GM12864 (cell line): ENCODE data around the gene TRPV3.

Source experiments
- DNase-seq: peaks from one replicate; pipeline ENCODE4 v3.0.0-alpha.2; 2011; ENCODE audit warnings: low read depth
- H3K4me3 ChIP-seq: 2 replicates; pipeline ENCODE4 v1.5.1; 2011; ENCODE audit warnings: mild to moderate bottlenecking, low read depth, low read length, control low read depth
- CTCF ChIP-seq: IDR thresholded peaks from 2 replicates; pipeline ENCODE4 v1.5.1; 2011; ENCODE audit warnings: low read depth, mild to moderate bottlenecking, moderate library complexity, low read length, control low read depth, inconsistent platforms; ENCODE audit errors: missing control alignments

Gene TRPV3

GRCh38 chr17:3535253-3535995, 22.2 kb downstream of the TRPV3 start:
- H3K4me3 ChIP-seq: peak overlapping the region; percentile 27
- DNase-seq: no peak

DNA sequence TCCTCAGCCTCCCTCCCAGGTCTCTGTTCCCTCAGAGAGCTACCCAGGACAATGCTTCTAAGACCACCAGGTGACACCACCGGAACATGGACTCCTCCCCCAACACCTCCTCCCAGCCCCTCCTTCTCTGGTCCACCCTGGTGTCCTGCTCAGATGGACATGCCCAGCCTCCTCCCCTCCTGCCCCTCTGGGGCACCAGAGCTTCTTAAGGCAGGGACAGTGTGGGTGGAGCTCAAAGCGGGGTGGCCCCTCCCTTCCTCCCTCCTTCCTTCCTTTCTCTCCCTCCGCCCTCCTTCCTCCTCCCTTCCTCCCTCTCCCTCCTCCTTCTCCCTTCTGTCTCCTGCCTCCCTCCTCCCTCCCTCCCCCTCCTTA, 22.7 kb downstream of the TRPV3 start:
- H3K4me3 ChIP-seq: no peak overlapping the region
- TF ChIP-seq CTCF: no peak
- DNase-seq: no peak

More at GRCh38 chr17:3535253-3535995, 22.2 kb downstream of the TRPV3 start:
- TF ChIP-seq CTCF: peak; percentile 72

GRCh38 chr17:3533752-3534151, 23.9 kb downstream of the TRPV3 start:
- H3K4me3 ChIP-seq: no peak overlapping the region
- no peak for DNase-seq
- no peak for TF ChIP-seq CTCF

GRCh38 chr17:3532859-3533142, 24.8 kb downstream of the TRPV3 start:
- no peak overlapping the region for H3K4me3 ChIP-seq
- no peak for TF ChIP-seq CTCF

GRCh38 chr17:3532106-3532858, 25.3 kb downstream of the TRPV3 start:
- H3K4me3 ChIP-seq: no peak overlapping the region
- no peak for DNase-seq
- TF ChIP-seq CTCF: no peak

More at GRCh38 chr17:3532859-3533142, 24.8 kb downstream of the TRPV3 start:
- no peak for DNase-seq

- DNase-seq: no peak
- TF ChIP-seq CTCF: no peak
- H3K4me3 ChIP-seq: no peak overlapping the region
Observed at GRCh38 chr17:3531266-3532101, 26.1 kb downstream of the TRPV3 start.
